PC-3 (cell line): ENCODE data around the gene BCAS4. TPM values are rescaled to one million over a fixed set of nuclear protein-coding genes. Genes with fewer than 3 reads are reported as not detected.

Experiments used
- ATAC-seq: fragments of 200-7000 bp; cut with Tn5 transposase; 2 replicates; pipeline ENCODE4 v1.9.1; 2020; ENCODE audit warnings: mild to moderate bottlenecking, moderate library complexity
- BruUV-seq: library from RNA; stranded (reverse); fragments of 400-500 nt; replicated peaks from 2 replicates; lab custom pipeline; 2021; lab: Mats Ljungman, UMichigan
- CTCF ChIA-PET: fragments of 300-600 bp; sonication (Branson Sonifier 250); formaldehyde crosslinking; loops from one replicate; lab custom pipeline; 2022; ENCODE audit warnings: antibody characterized with exemption; lab: Charles Lee
- POLR2A ChIA-PET: fragments of 300-600 bp; sonication (Branson Sonifier 250); formaldehyde crosslinking; loops from one replicate; lab custom pipeline; 2022; ENCODE audit warnings: antibody characterized with exemption; ENCODE audit not compliant: unreplicated experiment; lab: Charles Lee
- DNase-seq: peaks from one replicate; pipeline ENCODE4 v3.0.0-alpha.2; 2015
- H2AFZ ChIP-seq: fragments of 300-600 bp; sonication (generic); 2 replicates; pipeline ENCODE4 v1.6.0; 2016; ENCODE audit warnings: antibody characterized with exemption, low read length
- H3F3A ChIP-seq: fragments of 300-600 bp; sonication (generic); one replicate; pipeline ENCODE4 v1.6.0; 2017; ENCODE audit warnings: antibody characterized with exemption, low read length, control low read depth, mild to moderate bottlenecking; ENCODE audit not compliant: unreplicated experiment
- H3K27ac ChIP-seq: fragments of 300-600 bp; sonication (generic); 2 replicates; pipeline ENCODE4 v1.5.1; 2016; ENCODE audit warnings: mild to moderate bottlenecking, low read length
- H3K27me3 ChIP-seq: fragments of 300-600 bp; sonication (generic); 2 replicates; pipeline ENCODE4 v1.6.1; 2016; ENCODE audit warnings: low read length, mixed read lengths
- H3K36me3 ChIP-seq: fragments of 300-600 bp; sonication (generic); 2 replicates; pipeline ENCODE4 v1.6.1; 2016; ENCODE audit warnings: low read depth, mixed run types, low read length, mixed read lengths
- H3K4me1 ChIP-seq: fragments of 300-600 bp; sonication (generic); 2 replicates; pipeline ENCODE4 v1.5.1; 2016; ENCODE audit warnings: low read length; ENCODE audit not compliant: insufficient read depth
- H3K4me2 ChIP-seq: fragments of 300-600 bp; sonication (generic); 2 replicates; pipeline ENCODE4 v1.6.0; 2016; ENCODE audit warnings: low read length
- H3K4me3 ChIP-seq: fragments of 300-600 bp; sonication (generic); 2 replicates; pipeline ENCODE4 v1.5.1; 2016; ENCODE audit warnings: mild to moderate bottlenecking, low read length, mixed read lengths
- H3K79me2 ChIP-seq: fragments of 300-600 bp; sonication (generic); 2 replicates; pipeline ENCODE4 v1.6.1; 2017; ENCODE audit warnings: low read length, mixed read lengths
- H3K9ac ChIP-seq: fragments of 300-600 bp; sonication (generic); 2 replicates; pipeline ENCODE4 v1.6.0; 2016; ENCODE audit warnings: mild to moderate bottlenecking, low read length
- H3K9me2 ChIP-seq: fragments of 300-600 bp; sonication (generic); replicated peaks from 2 replicates; pipeline ENCODE4 v1.6.1; 2016; ENCODE audit warnings: mixed run types, low read length, mixed read lengths
- H3K9me3 ChIP-seq: fragments of 300-600 bp; sonication (generic); 2 replicates; pipeline ENCODE4 v1.6.1; 2016; ENCODE audit warnings: low read length, mixed read lengths
- H4K20me1 ChIP-seq: fragments of 300-600 bp; sonication (generic); 2 replicates; pipeline ENCODE4 v1.6.1; 2016; ENCODE audit warnings: low read length, mixed read lengths
- CTCF ChIP-seq: fragments of 300-600 bp; sonication (generic); conservative IDR thresholded peaks from 2 replicates; pipeline ENCODE4 v1.5.1; 2017; ENCODE audit warnings: antibody characterized with exemption, low read depth, mild to moderate bottlenecking, low read length
- EZH2 ChIP-seq: fragments of 300-600 bp; sonication (generic); IDR thresholded peaks from one replicate; pipeline ENCODE4 v1.6.1; 2017; ENCODE audit warnings: antibody characterized with exemption, mild to moderate bottlenecking, low read length; ENCODE audit not compliant: unreplicated experiment
- EZH2phosphoT487 ChIP-seq: fragments of 300-600 bp; sonication (generic); IDR thresholded peaks from 2 replicates; pipeline ENCODE4 v1.6.1; 2018; ENCODE audit warnings: mild to moderate bottlenecking, antibody characterized with exemption, low read length, borderline replicate concordance
- intact Hi-C: fragments of 100-400 bp; cut with micrococcal nuclease; formaldehyde crosslinking; loops from 2 replicates; pipeline ENCODE4 v1.9.0; 2023
- total RNA-seq: library from RNA; depleted of rRNA; stranded (reverse); fragments of >200 nt; gene quantifications from 2 replicates; pipeline ENCODE4 v1.2.3, GENCODE V29; 2014

Gene BCAS4
- total RNA-seq, 1 experiment from 2014 or later: 56.9 TPM

GRCh38 chr20:50783390-50783789 is 11.5 kb upstream of the BCAS4 start:
- ChIA-PET POLR2A (no interaction called here), CTCF (no interaction called here)
- Histone ChIP-seq H3K79me2 (no peaks in the 10 kb centered on the region), H3K4me2 (no peak overlapping the region), H3F3A (no peaks in the 10 kb centered on the region), H3K9me3 (no peaks in the 10 kb centered on the region), H3K27me3 (no peaks in the 10 kb centered on the region), H3K4me3 (no peak overlapping the region), H3K9me2 (no peaks in the 10 kb centered on the region), H4K20me1 (no peaks in the 10 kb centered on the region), H3K9ac (no peak overlapping the region), H3K4me1 (no peaks in the 10 kb centered on the region), H2AFZ (no peak overlapping the region), H3K36me3 (no peaks in the 10 kb centered on the region), H3K27ac (no peak overlapping the region)
- no TSS peak for BruUV-seq
- intact Hi-C loops: no loop called here
- no peak for ATAC-seq
- no peak for DNase-seq
- TF ChIP-seq CTCF (no peak), EZH2 (no peak), EZH2phosphoT487 (no peak)

- TF ChIP-seq CTCF: no peak
- TF ChIP-seq EZH2: no peak
- TF ChIP-seq EZH2phosphoT487: no peak
- H3K4me3 ChIP-seq: no peak overlapping the region
- H3K9me3 ChIP-seq: no peaks in the 10 kb centered on the region
- intact Hi-C loops: no loop called here
- no peak overlapping the region for H2AFZ ChIP-seq
- no peaks in the 10 kb centered on the region for H3K36me3 ChIP-seq
- DNase-seq: no peak
- H3K9me2 ChIP-seq: no peaks in the 10 kb centered on the region
- H3K4me2 ChIP-seq: no peak overlapping the region
- H3K79me2 ChIP-seq: no peaks in the 10 kb centered on the region
- ChIA-PET POLR2A (no interaction called here), CTCF (no interaction called here)
- no peak for ATAC-seq
- H3K27me3 ChIP-seq: no peaks in the 10 kb centered on the region
- no peaks in the 10 kb centered on the region for H4K20me1 ChIP-seq
- H3F3A ChIP-seq: no peaks in the 10 kb centered on the region
- BruUV-seq: no TSS peak
- H3K27ac ChIP-seq: no peak overlapping the region
- no peaks in the 10 kb centered on the region for H3K4me1 ChIP-seq
- no peak overlapping the region for H3K9ac ChIP-seq
Observed at GRCh38 chr20:50783903-50784302, 11.0 kb upstream of the BCAS4 start.

- intact Hi-C loops: no loop called here
- Histone ChIP-seq H3K9me3 (no peaks in the 10 kb centered on the region), H3K27me3 (no peaks in the 10 kb centered on the region), H2AFZ (no peak overlapping the region), H3K4me1 (no peaks in the 10 kb centered on the region), H3K27ac (no peak overlapping the region), H3K79me2 (no peaks in the 10 kb centered on the region), H3K9ac (no peak overlapping the region), H3K36me3 (no peaks in the 10 kb centered on the region), H3K4me2 (no peak overlapping the region), H3F3A (no peaks in the 10 kb centered on the region), H4K20me1 (no peaks in the 10 kb centered on the region), H3K9me2 (no peaks in the 10 kb centered on the region), H3K4me3 (no peak overlapping the region)
- BruUV-seq: no TSS peak
- TF ChIP-seq EZH2: no peak
- TF ChIP-seq EZH2phosphoT487: no peak
- no peak for TF ChIP-seq CTCF
- no peak for ATAC-seq
- ChIA-PET POLR2A (no interaction called here), CTCF (no interaction called here)
- DNase-seq: no peak
Observed at GRCh38 chr20:50784464-50784863, 10.4 kb upstream of the BCAS4 start.
